Femur (tissue), 1 donor: ENCODE measurements around the gene ID4.

Experiments used
- DNase-seq: peaks from one replicate; pipeline ENCODE4 v3.0.0-alpha.2; 2017

Gene ID4

DNA sequence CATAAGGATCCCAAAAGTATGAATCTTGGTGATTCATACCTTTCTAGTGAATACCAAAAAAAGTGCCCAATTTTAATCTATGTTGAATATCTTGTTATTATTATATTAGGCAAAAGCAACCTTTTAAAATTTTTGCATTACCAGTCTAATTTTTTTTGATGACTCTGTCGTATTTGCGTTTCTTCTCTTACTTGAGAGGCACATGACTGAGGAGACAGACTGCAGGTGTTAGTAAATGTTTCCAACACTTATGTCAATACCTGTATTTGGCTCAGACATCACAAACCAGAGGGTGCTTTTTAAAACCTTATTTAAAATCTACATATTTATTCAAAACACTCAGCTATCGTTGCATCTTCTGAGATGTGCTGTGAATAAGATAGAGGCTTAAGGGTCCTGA, 27.1 kb downstream of the ID4 start:
- DNase-seq, result no peak

DNA sequence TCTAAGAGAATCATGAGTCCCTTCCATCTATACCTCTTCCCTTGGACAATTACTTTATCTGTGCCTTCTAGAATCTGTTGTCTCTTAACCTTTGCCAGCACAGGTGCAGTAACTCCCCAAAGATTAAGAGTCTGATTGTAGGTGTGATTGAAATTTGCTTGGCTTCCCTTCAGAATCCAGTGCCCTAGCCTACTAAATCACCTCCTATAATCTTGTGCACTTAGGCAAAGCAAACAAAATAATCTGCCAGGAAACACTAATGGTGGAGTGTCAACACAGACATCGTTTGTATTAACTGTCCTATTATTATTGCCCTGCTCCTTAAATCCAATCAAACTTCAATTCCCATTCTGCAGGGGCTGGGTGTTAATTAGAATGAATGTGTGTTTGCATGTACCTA, 28.0 kb downstream of the ID4 start:
- no peak for DNase-seq

DNA sequence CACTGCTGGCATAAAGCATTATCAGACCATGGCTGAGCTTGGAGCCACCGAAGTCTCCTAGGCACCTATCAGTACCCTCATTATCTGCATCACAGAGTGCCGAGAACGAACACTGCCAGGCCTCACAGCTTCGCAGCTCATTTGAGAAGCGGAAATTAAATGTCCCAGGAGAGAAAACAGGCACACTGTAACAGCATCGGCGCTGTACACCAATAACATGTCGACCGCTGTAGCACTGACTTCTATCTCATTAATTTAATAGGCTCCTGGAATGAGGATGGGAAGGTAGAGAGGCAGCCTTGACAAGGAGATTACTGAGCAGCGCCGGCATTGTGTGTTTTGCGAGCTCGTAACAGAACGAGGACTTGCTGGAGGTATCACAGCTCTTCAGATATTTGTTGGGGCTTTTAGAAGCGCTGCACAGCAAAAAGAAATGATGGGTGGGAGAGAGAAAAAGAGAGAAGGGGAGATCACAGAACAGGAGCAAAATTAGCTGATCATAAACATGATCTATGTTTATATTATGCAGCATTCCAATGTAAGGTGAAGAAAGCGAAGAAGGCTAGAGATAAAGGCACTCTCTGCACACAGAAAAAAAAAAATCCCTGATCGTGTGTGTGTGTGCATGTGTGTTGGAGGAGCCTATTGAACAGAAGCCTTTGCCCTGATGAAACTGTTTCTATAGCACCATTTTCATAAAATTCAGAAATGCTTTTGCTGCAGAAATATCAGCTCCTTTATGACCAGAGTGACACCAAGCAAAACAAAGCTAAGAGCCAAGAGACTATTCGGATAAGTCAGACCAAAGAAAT, 29.2 kb downstream of the ID4 start:
- DNase-seq, result no peak

DNA sequence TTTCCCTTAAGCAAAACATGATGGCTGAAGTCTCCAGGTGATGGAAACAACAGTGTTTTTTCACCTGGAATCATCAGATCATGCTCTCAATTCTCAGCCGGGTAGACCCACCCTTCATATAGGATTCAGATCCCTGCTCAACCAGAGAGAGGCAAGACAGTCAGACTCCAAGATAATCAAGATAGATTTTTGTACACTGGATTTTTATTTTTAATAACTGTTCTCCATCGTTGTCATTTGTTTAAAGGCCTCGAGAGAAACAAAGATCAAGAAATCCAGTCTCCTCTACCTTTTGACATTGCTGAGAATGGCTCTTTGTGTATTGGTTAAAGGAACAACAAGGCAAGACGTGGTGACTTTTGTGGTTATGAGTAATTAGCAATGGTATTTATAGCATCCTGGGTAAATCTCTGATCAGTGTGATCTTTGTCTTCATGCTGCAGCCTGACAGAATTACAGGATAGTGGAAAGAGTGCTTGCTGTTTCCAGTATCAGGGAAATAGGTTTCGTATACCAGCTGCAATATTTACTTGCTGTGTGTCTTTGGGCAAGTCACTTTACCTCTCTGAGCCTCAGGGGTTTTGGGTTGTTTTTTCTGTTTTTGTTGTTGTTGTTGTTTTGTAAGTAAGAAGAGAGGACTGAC, 29.9 kb downstream of the ID4 start:
- no peak for DNase-seq

DNA sequence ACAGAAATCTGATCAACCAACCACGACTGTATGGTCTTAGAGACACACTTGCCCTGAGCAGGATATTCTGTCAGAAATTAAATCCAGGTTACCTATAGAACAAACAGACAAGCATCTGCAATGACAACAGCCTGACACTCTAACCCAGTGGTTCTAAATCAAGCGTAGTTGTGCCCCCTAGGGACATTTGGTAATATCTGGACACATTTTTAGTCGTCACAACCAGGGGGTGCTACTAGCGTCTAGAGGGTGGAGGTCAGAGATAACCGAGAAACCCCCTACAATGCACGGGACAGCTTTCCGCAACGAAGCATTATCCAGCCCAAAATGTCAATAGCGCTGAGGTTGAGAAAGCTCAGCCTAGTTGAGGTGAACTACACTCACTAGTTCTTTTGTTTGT, 32.3 kb downstream of the ID4 start:
- no peak for DNase-seq

DNA sequence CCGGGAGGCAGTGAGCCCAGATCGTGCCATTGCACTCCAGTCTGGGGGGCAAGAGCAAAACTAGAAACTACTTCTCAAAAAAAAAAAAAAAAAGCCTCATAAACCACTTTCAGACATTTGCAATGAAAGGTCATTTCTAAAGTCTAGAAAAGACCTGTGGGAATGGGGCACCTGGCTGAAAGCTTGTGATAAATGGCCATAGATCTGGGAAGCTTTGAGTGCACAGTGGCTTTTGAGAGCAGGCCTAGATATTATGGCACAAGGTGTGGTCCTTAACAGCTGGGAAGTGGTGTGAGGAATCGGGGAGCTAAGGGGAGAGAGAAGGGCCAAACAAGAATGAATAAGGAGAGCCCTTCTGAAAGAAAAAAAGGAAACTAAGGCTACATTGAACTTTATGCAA, 33.2 kb downstream of the ID4 start:
- DNase-seq, result no peak

DNA sequence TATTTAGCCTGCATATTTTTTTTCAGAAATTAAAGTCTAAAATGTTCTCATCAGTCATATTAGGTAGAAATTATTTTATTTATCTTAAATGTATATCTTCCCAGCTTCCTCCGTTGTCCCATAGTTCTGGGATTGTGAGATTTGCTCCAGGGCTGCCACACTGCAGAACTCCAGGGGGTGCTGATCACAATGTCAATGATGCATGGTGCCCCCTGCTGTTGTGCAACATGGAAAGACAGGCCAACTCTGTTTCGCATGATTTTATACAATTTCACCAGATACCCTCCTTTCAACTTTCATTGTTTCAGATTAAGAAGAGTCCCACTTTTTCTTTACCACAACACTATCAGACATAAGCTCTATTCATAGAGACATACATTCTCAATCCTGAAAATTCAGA, 35.9 kb downstream of the ID4 start:
- no peak for DNase-seq

DNA sequence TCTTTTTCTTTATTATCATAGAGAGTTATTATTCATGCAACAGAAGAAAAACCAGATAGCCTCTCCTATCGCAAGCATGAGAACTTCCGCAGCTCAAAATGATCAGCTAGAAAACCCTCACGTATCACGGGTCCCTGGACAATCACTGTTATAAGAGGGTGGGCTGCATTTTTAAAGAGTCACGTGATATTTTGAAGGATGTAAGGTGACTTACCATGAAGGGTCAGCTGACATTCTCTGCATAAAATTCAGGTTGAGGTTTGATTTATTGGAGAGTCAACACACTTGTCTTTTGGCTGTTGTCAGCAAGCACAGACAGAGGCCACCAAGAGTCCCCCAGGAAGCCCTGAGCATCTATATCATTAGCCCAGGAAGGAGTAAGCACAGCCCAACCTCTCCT, 39.5 kb downstream of the ID4 start:
- DNase-seq, result no peak

DNA sequence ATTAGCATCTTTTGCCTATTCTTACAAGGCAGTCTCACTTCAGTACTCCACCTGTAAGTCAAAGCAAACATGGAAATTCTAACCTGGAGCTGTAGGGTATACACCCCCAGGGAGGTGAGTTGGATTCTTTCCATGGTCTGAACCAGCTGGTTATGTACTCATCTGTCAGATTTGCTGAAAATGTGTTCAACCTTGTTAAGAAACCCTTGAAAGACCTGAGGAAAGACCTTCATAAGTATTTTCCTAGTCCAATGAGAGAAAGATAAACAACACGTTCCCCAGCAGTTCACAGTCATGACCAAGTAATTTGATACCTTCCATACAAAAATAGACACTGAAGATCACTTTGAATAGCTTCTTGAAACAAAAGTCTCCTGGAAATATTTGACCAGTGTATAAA, 42.5 kb downstream of the ID4 start:
- DNase-seq, result no peak

DNA sequence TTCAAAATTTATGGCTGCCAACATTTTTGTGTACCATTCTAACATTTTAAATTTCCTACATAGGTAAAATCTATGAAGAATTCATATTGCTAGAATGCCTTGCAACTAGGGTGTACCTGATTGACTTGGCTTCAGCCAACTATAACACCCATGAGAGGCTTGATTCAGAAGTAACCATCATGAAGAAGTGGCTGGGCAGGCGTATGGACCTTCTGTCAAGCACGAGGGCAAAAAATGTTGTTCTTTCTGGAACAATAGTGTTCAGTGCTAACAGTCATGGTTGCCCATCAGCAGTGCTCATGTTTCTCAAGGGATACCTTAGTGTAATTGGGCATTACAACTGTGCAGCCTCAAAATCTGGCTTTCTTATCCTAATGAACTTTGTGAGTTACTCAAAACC, 42.9 kb downstream of the ID4 start:
- DNase-seq, result no peak

DNA sequence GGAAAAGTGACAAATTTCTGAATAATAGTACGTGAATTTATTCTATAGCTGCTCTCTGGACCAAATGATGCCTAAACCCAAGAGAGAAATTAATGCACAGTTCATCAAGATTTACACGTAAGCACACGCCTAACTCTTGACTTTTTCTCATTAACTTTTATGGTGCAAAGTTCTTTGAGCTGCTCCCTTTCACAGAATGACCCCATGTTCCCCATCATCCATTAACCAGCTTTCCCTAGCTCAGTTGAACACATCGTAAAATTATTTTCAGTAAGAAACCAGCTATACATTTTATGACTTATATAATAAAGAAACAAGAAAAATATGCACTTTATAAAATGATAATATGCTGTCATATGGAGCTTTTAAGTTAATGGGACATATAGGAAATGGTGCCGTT, 54.3 kb downstream of the ID4 start:
- DNase-seq, result no peak
